ENCODE data around the gene RBM19.

GRCh38 chr12:113981876-113982275, 15.8 kb upstream of the RBM19 start:
- TF ChIP-seq CTCF (IDR thresholded peaks at IDR 0.05; ENCODE audit: low read depth, low read length, missing input control) (no peak), JUND (IDR thresholded peaks at IDR 0.05) (no peak), YY1 (IDR thresholded peaks at IDR 0.05) (no peak), SP1 (IDR thresholded peaks at IDR 0.05) (no peak), ATF3 (IDR thresholded peaks at IDR 0.05) (no peak), MAX (IDR thresholded peaks at IDR 0.05) (no peak), ZBTB33 (IDR thresholded peaks at IDR 0.05) (no peak), TAF1 (conservative IDR thresholded peaks at IDR 0.05) (no peak), RAD21 (IDR thresholded peaks at IDR 0.05) (no peak)
